Endometrial microvascular endothelial cells (primary cell): ENCODE data around the gene SCN4A. TPM values are rescaled to one million over a fixed set of nuclear protein-coding genes. Genes with fewer than 3 reads are reported as not detected.

Experiments used
- in situ Hi-C: cut with HindIII; loops from 2 replicates; pipeline ENCODE4 v1.10.0; 2017; ENCODE audit warnings: low sequenced_read_pairs, low pct_unique_long_range_greater_than_20kb; ENCODE audit errors: inconsistent ontology term
- total RNA-seq: library from RNA; depleted of rRNA; stranded (reverse); fragments of >200 nt; gene quantifications from one replicate; pipeline ENCODE4 v1.2.3, GENCODE V29; 2015; ENCODE audit errors: inconsistent ontology term

The SCN4A gene
- total RNA-seq, 1 donor from 2014 or later: not detected

GRCh38 chr17:64003526-64004121, 30.9 kb upstream of the SCN4A start:
- in situ Hi-C loops: no loop called here

GRCh38 chr17:64002658-64003525, 30.2 kb upstream of the SCN4A start:
- in situ Hi-C loops: no loop called here

GRCh38 chr17:64001763-64002529, 29.2 kb upstream of the SCN4A start:
- in situ Hi-C loops: no loop called here

GRCh38 chr17:64001091-64001579, 28.4 kb upstream of the SCN4A start:
- in situ Hi-C loops: no loop called here

- in situ Hi-C loops: no loop called here
These were observed 27.2 kb upstream of the SCN4A start for GRCh38 chr17:63999680-64000531.

- in situ Hi-C loops: no loop called here
These were observed 26.3 kb upstream of the SCN4A start for GRCh38 chr17:63998721-63999679.

GRCh38 chr17:63998050-63998720, 25.5 kb upstream of the SCN4A start, which contains the start of gene PRR29:
Gene PRR29 (plus strand): TSS chr17:63998351. CDS start chr17:63998365, 14 bp downstream.
- in situ Hi-C loops: no loop called here

- in situ Hi-C loops: no loop called here
These were observed 24.8 kb upstream of the SCN4A start for GRCh38 chr17:63997341-63998048.

- in situ Hi-C loops: no loop called here
These were observed 23.9 kb upstream of the SCN4A start for GRCh38 chr17:63996430-63997182.

- in situ Hi-C loops: no loop called here
These were observed 22.9 kb upstream of the SCN4A start for GRCh38 chr17:63995626-63996025.

GRCh38 chr17:63993368-63993985, 20.8 kb upstream of the SCN4A start:
- in situ Hi-C loops: no loop called here

- in situ Hi-C loops: no loop called here
These were observed 18.9 kb upstream of the SCN4A start for GRCh38 chr17:63991611-63992010.

GRCh38 chr17:63989622-63990345, 17.1 kb upstream of the SCN4A start:
- in situ Hi-C loops: no loop called here

GRCh38 chr17:63988741-63989621, 16.3 kb upstream of the SCN4A start:
- in situ Hi-C loops: no loop called here
